Measurements from ENCODE around the gene ODAM.
"Not testable (repeated sequence)": the region's sequence is repeated elsewhere in the genome, so short reads cannot be mapped to it uniquely, and the experiment has no call there.

The ODAM gene, protein sequence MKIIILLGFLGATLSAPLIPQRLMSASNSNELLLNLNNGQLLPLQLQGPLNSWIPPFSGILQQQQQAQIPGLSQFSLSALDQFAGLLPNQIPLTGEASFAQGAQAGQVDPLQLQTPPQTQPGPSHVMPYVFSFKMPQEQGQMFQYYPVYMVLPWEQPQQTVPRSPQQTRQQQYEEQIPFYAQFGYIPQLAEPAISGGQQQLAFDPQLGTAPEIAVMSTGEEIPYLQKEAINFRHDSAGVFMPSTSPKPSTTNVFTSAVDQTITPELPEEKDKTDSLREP

DNA sequence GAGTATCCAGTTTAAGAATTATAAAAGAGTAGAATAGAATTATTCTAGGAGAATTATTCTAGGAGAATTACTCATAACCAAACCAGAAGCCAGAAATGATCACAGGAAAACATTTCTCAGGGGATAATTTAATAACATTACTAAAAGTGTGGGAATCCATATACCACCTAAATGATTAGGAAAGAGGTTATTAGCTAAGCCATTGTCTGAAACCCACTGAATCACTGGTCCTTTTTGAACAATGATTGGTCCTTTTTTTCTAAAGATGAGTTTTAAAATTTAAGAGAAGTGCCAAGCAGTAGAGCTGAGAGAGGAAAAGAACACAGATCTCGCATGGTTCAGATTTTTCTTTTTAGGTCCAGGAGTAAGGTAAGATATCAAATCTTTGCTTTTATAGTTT, at the start of gene ODAM:
ODAM (plus strand) TSS at position 301 of the 400 bp plus-strand sequence. CDS start 819 bp downstream, outside the sequence.
- no peak for DNase-seq

DNA sequence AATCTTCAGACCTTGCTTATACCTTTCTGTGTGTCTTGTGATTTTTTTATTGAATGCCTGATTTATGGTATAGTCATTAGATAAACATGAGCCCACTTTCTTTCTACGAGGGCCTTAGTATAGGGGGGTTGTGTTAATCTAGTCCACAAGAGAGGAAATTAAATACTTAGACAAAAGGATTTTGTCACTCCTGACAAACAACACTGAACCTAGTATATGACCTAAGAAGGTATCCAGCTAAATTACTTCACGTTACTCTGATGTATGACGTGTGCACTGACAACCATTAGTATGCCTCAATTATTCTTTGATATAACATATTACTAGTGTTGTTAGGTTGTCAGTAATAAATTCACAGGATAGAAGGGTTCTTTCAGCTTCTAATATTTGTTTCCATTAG, 44.3 kb upstream of the ODAM start:
- DNase-seq, result no peak

DNA sequence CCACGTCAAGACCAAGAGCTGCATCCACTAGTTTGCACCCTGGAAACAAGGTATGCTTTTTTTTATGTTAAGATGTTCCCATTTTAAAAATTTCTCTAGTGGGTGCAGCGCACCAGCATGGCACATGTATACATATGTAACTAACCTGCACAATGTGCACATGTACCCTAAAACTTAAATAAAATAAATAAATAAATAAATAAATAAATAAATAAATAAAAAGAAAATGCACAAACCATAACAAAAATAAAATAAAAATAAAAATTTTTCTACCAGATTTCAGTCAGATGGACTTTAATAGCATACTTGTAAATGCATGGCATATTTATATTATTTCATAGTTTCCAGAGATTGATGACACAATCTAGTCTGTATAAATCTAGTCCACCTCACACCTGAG, 43.4 kb upstream of the ODAM start:
- no peak for DNase-seq

DNA sequence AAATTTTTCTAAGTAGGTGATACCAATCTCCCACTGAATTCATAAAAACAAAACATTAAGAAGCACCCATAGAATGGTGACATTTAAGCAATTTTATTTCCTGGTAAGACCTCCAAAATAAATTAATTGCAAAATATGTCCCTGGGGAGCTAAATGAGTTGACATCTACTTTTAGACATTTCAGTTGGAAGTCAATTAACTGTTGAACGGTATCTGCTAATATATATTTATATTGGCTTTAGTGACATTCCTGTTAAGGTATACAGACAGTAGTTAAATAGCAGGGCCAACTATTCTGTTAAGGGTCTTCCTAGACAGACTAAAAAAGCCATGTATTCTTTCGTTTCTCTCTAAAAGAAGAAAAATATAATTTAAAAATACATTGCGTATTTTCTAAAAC, 41.6 kb upstream of the ODAM start, which contains the start of gene PRR27:
PRR27 (plus strand) TSS at position 301 of the 400 bp plus-strand sequence. CDS start 139 bp downstream, outside the sequence.
- no peak for DNase-seq

DNA sequence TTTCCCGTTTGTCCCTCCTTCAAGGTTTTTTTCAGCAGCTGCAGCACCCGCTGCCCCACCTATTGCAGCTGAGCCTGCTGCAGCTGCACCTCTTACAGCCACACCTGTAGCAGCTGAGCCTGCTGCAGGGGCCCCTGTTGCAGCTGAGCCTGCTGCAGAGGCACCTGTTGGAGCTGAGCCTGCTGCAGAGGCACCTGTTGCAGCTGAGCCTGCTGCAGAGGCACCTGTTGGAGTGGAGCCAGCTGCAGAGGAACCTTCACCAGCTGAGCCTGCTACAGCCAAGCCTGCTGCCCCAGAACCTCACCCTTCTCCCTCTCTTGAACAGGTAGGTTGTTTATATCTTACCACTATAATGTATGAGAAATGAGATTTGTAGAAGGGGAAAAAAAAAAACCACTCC, 36.9 kb upstream of the ODAM start:
- no peak for DNase-seq

DNA sequence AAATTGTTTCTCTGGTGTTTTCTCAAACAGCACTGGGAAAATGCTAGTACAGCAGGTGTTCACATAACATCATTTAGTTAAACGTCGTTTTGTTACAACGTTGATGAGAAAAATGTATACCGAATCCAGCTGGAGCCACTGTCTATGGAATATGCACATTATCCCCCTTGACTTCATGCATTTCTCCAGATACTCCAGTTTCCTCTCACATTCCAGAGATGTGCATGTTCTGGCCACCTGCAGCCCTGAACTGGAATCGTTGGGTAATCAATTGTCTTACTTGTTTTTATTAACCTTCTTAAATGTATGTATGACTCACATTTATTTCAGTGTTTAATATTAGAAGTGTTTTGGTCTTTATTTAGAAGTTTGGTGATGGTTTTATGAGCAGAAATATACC, 18.4 kb upstream of the ODAM start:
- DNase-seq, result no peak

DNA sequence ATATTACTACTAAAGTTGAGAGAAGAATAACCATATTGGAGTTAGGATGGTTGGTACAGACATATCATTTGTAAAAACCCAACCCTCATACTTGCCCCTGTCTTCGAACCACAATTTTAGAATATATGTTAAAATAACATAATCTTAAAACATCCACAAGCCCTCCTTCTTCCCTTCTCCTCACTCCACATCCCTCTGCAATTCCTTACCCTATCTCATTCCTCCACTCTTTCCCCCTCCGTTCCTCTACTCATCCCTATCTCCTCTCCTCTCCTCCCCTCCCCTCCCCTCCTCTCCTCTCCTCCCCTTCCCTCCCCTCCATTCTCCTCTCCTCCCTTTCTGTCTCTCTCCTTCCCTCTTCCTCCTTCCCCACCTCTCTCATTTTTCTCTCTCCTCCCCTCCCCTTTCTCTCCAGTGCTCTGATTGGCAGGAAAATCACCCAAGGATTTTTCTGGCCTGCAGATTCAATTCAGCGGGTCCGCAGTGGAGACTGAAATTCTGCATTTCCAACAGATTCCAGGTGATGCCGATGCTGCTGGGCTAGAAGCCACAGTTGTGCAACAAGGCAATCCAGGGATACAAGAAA, 17.4 kb upstream of the ODAM start:
- DNase-seq, result no peak

DNA sequence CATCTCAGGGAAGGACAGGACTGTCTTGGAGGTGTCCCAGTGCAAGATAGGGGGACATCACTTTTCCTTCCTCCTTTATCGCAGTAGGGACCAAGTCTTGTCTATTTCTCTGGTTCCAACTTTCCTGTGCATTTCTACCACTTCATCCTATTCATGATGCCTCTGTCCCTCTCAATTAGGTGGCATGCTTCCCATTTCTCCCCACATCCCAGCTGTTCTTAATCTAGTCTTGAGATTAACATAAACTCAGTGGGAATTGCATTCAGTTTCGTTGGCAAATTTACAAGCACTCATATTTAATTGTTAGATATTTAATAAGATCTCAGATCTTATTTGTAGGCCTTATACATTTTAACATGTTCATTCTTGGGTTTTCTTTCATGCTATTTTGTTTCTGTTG, 15.7 kb upstream of the ODAM start:
- DNase-seq, result no peak

DNA sequence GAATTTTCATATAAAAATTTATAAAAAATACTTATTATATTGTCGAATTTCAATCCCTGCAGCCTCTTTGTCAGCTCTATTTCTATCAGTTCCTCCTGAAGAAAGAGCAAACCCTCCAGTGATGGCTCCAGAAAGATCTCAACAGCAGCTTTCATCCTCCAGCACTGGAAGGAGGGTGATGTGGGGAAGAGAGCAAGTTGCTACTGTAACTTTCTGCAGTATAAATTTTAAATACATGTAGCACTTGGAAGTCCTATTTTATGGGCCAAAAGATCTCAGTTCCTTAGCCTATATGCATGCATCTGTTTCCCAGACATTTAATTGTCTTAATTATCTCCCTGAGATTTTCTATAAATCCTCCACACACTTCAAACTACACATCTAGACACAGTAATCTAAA, 13.7 kb upstream of the ODAM start:
- no peak for DNase-seq

DNA sequence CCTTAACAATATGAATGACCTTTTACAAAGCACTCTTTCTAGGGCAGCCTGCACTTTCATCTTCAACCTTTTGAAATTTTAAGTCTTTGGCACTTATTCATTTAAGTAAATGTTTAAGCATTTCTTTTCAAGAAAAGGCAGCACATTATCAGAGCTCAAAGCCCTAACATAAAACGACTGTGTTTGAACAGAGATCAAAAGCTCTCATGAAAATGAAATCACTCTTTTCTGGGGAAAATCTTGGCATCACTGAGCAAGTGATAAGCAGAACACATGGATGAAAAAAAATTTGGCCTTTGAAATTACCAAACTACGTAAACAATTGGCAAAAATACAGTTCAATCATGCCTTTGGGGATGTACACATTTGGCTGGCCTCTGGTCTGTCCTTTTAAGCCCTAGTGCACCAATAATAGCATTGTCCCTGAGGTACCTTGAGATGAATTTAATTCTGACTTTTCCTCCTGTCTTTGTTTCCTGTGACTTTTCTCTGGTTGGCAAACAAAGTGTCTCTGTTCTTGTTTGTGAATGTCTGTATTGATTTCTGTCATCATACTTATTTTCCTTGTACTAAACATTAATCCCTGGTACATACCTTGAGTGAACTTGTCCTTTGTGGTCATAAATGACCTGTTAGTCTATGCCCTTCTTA, 12.9 kb upstream of the ODAM start:
- no peak for DNase-seq

DNA sequence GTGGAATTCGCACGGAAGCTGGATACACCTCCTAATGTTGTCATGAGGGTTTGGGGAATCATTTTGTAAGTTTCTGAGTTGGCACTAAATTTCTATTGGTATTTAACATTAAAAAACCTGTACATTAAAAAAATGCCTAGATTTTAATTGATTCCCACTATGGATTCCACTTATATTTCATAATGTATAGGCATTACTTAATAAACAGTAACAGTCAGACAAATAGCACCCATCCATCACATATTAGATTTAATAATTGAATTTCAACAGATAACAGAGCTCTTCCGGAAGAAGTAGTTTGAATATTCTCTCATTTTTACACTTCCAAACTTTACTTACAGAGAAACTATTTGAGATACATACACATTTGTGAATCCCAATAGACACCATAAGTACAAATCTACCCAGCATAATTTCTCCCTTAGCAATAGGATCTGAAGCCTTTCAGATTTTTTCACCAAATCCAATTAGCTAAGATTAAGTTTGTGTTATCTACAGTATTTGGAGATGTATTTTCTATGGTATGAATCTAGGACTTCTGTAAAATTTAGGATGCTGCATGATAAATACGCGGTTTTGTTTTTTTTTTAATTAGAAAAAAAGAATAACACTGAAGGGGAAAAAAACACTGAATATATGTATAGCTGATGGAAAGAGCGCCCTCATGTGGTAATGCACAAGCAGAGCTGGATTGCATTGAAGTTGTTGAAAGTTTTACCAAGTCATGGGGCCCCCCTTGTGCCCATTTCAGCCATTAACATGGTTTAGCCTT, 12.2 kb upstream of the ODAM start:
- no peak for DNase-seq

DNA sequence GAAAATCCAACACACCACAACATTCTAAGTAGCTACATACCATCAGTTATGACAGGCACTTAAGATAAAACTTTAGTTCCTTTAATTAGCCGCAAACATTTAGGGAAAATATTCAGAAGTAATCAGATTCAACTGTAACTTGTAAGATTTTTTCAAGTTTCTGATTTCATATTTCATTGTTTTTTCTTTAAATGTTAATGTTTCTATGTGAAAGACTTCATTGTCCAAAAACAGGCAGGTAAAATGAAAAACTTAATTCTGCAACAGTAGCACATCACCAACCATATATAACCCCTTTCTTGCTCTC, 11.6 kb upstream of the ODAM start:
- DNase-seq, result no peak

DNA sequence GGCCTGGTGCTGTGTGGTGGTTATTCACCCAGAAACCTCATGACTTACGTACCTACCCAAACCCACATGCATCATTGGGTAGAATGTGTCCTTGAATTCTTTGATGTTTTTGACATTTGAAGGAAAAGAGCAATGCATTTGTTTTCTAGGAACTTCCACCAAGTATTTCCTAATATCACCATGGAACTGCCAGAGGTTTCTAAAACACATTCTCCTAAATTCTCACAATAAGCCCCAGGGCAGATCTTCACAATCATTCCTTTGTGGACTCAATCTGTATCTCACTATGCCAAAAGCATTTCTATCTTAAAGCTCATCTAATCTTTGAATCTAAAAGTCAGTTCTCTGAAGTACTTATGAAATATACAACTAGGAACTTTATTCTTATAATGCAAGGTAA, 8.3 kb upstream of the ODAM start:
- DNase-seq, result no peak

DNA sequence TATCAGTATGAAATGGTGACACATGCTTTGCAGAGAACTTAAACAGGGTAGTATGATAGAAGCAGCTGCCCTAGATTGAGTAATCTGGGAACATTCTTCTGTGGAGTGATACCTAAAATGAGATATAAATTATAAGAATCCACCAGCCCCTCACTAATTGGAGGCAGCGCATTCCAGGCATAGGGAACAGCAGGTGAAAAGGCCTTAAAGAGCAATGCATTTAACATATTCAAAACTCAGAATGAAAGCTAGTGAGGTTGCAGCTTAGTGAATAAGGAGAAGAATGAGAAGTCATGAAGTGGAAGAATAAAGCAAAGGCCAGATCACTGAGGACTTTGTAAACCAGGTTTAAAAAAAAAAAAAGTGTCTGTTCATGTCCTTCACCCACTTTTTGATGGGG, 4.9 kb upstream of the ODAM start:
- no peak for DNase-seq

DNA sequence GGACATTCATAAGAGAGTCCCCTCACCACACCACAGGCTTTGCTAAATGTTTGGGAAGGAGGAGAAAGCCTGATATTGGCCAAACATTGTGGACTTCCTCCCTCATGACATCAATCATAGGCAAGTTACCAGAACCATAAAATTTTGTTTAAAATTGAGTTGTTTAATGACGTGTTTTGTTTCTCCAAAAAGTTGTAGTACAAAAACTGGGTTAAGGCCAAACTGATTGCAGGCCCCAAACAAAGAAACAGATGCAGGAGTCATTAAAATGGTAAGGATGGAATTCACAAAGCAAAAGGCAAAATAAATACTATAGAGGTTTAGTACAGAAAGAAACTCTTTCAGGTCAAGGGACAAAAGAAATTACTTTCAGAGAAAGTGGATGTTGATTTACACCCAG, 3.9 kb upstream of the ODAM start:
- DNase-seq, result no peak

DNA sequence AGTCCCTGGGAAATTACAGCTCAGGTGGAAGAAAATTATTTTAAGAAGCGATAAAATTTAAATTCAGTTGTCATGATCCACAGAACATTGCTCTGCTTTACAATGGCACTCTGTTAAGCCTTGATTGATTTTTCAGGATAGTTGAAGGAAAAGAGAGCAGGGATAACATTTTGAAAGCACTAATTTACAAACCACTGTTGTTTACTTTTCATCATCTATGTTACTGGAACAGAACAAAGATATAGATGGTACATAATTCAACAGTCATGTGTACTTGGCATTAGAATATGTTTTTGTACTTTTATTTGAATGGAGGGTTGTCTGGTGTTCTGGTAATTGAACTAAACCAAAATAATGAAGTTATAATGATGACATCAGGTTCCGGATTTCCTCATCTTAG, 2.6 kb upstream of the ODAM start:
- DNase-seq, result no peak

DNA sequence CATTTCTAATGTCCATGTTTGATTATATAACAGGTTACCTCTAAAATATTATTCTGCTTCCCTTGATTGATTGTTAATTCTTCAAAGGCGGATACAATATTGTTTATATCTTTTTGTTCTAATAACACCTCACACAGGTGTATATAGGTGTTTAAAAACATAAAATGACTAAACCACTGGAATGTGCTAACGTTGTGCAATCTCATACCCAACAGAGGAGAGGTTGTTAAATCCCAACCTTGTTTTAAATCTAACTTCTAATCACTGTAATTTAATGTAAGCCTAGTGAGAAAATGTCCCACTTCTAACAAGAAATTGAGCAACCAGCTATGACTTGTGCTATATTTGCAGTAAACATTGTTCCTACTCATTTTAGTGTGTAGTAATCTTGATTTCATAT, 1.3 kb downstream of the ODAM start:
- DNase-seq, result no peak

DNA sequence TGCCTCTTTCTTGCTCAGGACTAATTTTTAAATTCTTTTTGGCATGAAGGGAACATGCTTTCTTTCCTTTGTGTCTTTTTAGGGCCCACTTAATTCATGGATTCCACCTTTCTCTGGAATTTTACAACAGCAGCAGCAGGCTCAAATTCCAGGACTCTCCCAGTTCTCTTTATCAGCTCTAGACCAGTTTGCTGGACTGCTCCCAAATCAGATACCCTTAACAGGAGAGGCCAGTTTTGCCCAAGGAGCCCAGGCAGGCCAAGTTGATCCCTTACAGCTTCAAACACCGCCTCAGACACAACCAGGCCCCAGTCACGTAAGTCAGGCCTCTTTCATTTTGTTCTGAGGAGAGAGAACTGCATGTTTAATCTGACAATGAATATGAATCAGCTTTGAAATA, 2.3 kb downstream of the ODAM start:
- DNase-seq, result no peak

DNA sequence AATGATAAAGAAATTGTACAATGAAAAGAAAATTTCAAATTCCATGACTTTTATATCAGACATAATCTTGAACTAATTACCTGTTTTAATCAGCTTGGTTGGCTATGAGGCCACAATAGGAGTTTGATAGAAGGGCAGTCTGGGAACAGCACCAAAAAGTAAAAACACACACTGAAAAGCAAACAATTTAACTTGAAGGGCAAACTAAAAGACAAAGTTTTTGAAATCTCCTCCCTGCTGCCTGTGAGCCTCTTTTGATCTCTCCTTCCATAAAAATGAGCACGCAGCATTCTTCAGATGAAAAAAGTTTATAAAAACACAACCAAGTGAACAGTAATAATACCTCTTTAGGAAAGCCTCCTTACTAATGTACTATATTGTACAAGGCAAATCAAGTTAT, 8.1 kb downstream of the ODAM start:
- DNase-seq, result no peak

DNA sequence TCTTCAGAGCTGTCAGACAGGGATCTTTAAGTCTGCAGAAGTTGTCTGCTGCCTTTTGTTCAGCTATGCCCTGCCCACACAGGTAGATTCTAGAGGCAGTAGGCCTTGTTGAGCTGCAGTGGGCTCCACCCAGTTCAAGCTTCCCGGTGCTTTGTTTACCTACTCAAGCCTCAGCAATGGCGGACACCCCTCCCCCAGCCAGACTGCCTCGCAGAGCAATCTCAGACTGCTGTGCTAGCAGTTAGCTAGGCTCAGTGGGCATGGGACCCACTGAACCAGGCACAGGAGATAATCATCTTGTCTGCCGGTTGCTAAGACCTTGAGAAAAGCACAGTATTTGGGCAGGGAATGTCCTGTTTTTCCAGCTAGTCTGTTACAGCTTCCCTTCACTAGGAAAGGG, 17.2 kb downstream of the ODAM start:
- not testable (repeated sequence) for DNase-seq

DNA sequence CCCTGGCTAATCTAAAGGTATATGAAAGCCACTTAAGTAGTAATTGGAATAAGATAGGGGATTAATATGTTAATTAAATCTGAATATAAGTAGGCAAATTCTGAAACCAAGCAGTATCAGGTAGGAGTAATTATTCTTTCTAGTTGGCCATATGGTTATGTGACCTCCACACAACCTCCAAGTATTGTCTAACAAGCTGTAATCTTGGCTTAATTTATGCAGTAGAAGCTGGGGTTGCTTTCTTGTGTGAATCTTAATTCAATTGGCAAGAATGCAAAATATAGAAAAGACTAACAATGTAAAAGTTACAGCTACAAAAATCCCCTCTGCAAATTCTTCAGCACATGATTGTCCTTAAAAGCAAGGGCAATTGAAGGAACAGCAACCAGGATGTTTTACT, 20.6 kb downstream of the ODAM start:
- DNase-seq, result not testable (repeated sequence)

DNA sequence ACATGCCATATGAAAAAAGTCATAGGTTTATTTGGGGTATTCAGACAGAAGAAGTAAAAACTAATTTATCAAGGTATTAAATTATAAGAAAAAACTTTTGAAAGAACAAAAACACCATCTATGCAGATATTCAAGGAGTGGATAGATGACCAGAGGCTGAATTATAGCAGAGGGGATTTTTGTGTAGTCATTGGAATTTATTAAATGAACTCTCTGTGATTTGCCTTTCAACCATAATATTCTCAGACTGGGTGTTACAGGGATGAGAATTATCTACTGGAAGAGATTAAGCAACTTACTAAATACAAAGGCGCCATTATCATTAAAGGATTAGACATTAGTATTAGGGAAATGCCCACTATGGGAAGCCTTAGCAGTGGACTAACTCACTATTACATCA, 21.0 kb downstream of the ODAM start:
- DNase-seq, result not testable (repeated sequence)

DNA sequence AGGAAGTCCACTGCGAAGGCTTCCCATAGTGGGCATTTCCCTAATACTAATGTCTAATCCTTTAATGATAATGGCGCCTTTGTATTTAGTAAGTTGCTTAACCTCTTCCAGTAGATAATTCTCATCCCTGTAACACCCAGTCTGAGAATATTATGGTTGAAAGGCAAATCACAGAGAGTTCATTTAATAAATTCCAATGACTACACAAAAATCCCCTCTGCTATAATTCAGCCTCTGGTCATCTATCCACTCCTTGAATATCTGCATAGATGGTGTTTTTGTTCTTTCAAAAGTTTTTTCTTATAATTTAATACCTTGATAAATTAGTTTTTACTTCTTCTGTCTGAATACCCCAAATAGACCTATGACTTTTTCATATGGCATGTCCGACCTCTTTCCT, 25.9 kb downstream of the ODAM start:
- not testable (repeated sequence) for DNase-seq

DNA sequence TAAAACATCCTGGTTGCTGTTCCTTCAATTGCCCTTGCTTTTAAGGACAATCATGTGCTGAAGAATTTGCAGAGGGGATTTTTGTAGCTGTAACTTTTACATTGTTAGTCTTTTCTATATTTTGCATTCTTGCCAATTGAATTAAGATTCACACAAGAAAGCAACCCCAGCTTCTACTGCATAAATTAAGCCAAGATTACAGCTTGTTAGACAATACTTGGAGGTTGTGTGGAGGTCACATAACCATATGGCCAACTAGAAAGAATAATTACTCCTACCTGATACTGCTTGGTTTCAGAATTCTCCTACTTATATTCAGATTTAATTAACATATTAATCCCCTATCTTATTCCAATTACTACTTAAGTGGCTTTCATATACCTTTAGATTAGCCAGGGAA, 26.3 kb downstream of the ODAM start:
- DNase-seq, result not testable (repeated sequence)

Data from femur (tissue), 1 donor.